Peyer's patch (tissue), 4 donors: Measurements from ENCODE around the gene CYP20A1.

Source experiments
- POLR2A ChIP-seq, 2 donors: fragments of 450-650 bp; IDR thresholded peaks; one replicate each; pipeline ENCODE4 v1.5.1; 2017; ENCODE audit warnings: antibody characterized with exemption in 2 of 2, mild to moderate bottlenecking in 2 of 2, moderate library complexity in 2 of 2
- TF ChIP-seq, protein P1 (sequence below), 6 experiments: fragments of 450-650 bp in 4 of 6; fragments of 200-600 bp in 2 of 6; sonication (generic) in 1 of 6; IDR thresholded peaks; one replicate each; pipeline ENCODE4 v1.5.1; 2017 to 2019; ENCODE audit warnings: antibody characterized with exemption in 6 of 6, mild to moderate bottlenecking in 3 of 6, moderate library complexity in 1 of 6

DNA sequence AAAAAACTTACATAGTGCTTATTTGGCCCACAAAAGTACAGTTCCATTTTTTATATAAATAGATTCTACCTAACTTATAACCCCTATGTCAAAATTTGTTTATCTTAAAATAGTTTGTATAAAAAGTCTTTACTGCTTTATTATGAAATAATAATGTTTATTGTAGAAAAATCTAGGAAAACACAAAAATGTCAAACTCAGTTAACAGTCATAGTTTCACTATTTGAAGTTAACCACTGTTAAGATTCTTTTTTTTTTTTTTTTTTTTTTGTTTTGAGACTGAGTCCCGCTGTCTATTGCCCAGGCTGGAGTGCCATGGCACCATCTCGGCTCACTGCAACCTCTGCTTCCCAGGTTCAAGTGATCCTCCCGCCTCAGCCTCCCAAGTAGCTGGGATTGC is 62.8 kb downstream of the CYP20A1 start:
- TF ChIP-seq, protein P1, sequence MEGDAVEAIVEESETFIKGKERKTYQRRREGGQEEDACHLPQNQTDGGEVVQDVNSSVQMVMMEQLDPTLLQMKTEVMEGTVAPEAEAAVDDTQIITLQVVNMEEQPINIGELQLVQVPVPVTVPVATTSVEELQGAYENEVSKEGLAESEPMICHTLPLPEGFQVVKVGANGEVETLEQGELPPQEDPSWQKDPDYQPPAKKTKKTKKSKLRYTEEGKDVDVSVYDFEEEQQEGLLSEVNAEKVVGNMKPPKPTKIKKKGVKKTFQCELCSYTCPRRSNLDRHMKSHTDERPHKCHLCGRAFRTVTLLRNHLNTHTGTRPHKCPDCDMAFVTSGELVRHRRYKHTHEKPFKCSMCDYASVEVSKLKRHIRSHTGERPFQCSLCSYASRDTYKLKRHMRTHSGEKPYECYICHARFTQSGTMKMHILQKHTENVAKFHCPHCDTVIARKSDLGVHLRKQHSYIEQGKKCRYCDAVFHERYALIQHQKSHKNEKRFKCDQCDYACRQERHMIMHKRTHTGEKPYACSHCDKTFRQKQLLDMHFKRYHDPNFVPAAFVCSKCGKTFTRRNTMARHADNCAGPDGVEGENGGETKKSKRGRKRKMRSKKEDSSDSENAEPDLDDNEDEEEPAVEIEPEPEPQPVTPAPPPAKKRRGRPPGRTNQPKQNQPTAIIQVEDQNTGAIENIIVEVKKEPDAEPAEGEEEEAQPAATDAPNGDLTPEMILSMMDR (IDR thresholded peaks at IDR 0.05), result no peak
- no peak for TF ChIP-seq POLR2A (IDR thresholded peaks at IDR 0.05)
